Subcutaneous adipose tissue (tissue), 4 donors: Measurements from ENCODE around the gene GRM8. TPM values are rescaled to one million over a fixed set of nuclear protein-coding genes. Genes with fewer than 3 reads are reported as not detected.

Source experiments
- total RNA-seq, 4 donors: library from RNA; depleted of rRNA; stranded (reverse); fragments of >200 nt; gene quantifications; one replicate each; pipeline ENCODE4 v1.1.0, GENCODE V29; 2016
- TF ChIP-seq, protein P1 (sequence below): fragments of 450-650 bp; IDR thresholded peaks from one replicate; pipeline ENCODE4 v1.5.1; 2016; ENCODE audit warnings: low read depth, mild to moderate bottlenecking, control low read depth, antibody characterized with exemption, moderate library complexity

GRM8 gene
- total RNA-seq, 4 donors from 2014 or later = not detected

DNA sequence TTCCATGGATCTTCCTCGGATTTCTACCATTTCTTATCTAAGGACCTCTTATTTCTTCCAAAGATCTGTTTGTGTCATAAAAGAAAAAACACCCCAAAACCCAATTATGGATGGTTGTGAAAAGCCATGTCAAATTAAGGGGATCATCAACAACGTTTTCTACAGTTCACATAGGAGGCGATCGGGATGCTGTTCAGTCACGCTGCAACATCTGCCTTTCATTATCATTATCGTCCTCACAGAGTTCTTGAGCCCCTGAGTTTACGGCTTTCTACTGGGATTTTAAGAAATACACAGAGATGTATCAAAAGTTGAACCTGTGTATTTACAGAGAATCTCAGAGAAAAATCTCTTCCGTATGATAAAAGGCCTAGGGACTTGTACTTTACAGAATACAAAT is 101.4 kb downstream of the GRM8 start:
- TF ChIP-seq, protein P1, sequence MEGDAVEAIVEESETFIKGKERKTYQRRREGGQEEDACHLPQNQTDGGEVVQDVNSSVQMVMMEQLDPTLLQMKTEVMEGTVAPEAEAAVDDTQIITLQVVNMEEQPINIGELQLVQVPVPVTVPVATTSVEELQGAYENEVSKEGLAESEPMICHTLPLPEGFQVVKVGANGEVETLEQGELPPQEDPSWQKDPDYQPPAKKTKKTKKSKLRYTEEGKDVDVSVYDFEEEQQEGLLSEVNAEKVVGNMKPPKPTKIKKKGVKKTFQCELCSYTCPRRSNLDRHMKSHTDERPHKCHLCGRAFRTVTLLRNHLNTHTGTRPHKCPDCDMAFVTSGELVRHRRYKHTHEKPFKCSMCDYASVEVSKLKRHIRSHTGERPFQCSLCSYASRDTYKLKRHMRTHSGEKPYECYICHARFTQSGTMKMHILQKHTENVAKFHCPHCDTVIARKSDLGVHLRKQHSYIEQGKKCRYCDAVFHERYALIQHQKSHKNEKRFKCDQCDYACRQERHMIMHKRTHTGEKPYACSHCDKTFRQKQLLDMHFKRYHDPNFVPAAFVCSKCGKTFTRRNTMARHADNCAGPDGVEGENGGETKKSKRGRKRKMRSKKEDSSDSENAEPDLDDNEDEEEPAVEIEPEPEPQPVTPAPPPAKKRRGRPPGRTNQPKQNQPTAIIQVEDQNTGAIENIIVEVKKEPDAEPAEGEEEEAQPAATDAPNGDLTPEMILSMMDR = no peak

DNA sequence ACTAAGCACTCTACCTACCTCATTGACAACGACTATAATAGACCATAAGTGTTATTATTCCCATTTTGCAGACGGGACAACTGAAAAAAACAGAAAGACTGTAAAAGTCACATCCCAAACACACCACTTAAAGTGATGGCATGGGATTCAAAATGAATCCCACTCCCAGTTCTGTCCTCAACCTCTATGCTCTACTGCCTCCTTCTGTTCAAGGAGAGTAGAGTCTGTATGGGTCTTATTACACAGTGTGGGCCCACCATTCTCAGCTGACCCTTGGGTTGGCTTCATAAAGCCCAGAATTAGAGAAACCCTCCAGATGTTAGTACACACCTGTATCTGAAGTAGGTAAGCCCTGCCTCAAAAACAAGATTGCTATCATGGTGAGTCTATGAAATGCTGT is 102.2 kb downstream of the GRM8 start:
- TF ChIP-seq, protein P1 = no peak

DNA sequence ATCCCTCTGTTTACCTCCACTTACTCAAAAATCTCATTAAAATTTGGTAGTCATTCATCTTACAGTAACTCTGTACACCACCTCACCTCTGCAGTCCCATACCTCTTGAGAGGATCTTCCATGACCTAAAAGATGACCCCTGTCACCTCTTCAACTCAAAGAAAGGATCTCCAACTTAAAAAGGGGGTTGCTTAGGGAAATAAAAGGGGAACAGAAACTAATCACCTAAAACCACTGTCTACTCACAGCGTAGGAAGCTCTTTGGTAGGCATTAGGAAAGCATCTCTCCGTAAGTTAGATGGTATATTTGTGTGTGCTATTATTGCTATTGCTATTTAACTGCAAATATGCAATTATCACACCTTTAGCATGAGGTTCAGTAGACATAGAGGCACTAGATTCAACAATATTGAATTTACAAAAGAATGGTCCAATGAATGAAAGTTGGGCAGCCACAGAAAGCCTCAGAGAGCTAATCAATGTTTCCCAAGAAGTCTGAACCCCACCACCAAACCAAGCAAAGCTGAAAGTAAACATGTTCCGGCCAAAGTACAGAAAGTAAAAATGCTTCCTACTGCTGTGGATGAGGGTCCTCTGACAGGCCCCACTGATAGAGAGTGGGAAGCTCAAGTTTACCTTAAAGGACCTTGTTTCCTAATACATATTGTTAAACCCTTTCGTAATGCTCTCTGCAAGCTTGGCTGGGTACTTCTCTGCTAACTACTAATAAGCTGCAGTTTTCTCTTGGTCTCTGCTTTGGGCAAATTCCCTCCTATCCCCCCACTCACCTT is 105.8 kb downstream of the GRM8 start:
- TF ChIP-seq, protein P1 = no peak

DNA sequence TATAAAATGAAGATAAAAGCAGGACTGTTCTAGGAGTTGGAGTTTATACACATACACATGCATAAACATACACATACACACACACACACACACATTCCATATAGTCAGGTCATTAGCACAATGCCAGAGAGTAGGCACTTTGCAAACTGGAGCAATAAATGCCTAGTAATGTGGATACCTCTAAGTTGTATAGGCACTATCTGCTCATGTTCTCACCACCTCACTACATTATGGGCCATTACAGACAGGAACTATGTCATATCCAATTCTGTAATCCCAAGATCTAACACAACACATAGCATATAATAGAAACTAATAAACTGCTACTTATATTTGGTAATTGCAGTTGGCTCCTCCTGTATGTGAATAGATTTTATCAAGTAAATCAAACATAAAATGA is 115.6 kb downstream of the GRM8 start:
- TF ChIP-seq, protein P1 = no peak

DNA sequence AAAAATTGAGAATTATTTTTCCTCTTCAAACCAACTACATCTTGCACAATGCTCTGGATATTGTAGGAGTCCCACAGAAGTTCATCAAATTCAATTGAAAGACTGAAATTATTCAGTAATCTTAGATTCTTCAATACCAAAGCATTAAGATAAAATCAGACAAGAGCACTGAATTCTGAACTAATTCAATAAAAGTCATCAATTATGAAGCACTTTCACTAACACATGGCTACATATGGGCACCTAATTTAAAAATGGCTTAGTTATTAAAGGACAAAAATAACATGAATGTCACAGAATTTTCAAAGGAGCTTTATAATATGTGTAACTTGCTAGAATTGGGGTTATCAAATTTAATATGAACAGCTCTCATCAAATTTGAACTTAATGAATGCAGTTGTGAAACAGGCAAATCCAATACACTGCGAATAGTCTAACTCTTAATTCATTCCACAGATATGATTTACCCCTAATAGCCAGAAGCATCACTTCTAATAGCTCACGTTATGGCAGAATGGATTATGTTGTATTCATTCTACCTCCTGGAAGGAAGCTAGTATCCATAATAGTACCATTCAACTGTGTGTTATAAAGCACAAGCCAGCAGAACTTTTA is 116.8 kb downstream of the GRM8 start:
- TF ChIP-seq, protein P1 = no peak

DNA sequence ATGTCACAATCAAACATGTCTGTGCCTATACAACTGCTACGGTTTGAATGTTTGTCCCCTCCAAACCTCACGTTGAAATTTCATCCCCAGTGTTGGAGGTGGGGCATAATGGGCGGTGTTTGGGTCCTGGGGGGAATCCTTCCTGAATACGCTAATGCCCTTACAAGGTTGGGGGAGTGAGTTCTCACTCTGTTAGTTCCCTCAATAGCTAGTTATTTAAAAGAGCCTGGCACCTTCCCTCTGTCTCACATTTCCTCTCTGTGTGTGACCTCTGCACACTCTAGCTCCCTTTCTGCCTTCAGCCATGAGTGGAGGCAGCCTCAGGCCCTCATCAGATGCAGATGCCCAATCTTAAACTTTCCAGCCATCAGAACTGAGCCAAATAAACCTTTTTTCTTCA is 129.5 kb downstream of the GRM8 start:
- TF ChIP-seq, protein P1 = no peak

DNA sequence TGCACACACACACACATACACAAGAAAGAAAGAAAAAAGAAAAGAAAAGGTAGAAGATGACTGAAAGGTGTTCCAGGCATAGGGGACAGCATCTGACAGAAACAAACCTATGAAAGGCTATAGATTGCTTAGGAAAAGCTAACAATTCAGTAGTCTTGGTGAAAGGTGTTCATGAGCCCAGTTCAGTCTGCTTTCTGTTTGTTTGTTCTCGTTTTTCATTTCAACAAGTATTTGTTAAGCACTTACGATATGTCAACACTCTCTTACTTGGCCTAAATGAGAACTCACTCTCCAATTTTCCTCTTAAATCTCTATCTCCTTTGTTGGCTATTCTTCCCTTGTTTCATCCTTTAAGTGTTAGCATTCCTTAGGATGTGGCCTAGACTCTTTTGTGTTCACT is 133.2 kb downstream of the GRM8 start:
- TF ChIP-seq, protein P1 = no peak
